Left renal cortex interstitium (tissue), 4 donors: ENCODE results near the gene GPC5. TPM values are rescaled to one million over a fixed set of nuclear protein-coding genes. Genes with fewer than 3 reads are reported as not detected.

Experiments
- DNase-seq, 4 donors: peaks; one replicate each; pipeline ENCODE4 v3.0.0-alpha.2; 2013; ENCODE audit warnings: low read depth in 4 of 4, low spot score in 2 of 4, missing footprints in 1 of 4
- polyA plus RNA-seq, 4 donors: library from polyadenylated mRNA; unstranded; fragments of 120-200 nt; gene quantifications; one replicate each; pipeline ENCODE4 v1.2.1, GENCODE V29; 2013; ENCODE audit not compliant: insufficient read length in 4 of 4

GPC5 gene
- polyA plus RNA-seq, 4 donors, result 3.1 to 8.6 (median 3.8) TPM

DNA sequence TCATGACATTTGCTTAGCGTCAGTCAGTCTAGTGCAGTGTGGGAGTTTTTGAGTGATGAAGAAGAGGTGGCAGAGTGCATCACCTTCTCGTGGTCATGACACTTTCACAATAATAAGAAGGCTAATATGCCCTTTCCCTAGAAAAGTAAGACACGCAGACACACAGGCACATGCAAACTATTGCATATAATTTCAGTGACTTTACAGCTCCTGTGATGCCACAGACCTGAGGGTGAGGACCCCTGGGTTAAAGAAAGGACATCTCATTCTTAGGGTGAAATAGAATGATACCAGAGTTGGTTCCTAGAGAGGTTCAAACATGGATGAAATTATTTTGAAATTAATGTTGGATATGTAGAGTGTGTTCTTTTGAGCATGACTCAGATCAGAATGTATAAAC is 300.3 kb downstream of the GPC5 start:
- no peak for DNase-seq

DNA sequence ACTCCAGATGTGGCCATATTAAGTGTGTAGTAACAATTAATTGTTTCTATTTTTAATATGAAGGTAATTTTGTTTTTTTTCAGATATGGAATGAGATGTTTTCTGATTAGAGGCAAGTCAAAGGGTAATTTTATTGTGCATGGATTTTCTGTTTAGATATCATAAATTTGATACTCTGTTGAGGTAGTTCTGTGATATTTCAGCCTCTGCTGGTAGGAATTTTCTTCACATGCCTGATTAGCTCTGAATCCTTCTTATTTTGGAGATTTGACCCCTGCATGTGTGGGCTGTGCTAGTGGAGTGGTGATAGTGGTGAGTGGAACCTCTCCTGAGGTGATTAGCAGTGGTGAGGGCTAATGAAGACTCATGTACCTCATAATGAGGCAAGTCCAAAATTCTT is 301.4 kb downstream of the GPC5 start:
- DNase-seq, result no peak

DNA sequence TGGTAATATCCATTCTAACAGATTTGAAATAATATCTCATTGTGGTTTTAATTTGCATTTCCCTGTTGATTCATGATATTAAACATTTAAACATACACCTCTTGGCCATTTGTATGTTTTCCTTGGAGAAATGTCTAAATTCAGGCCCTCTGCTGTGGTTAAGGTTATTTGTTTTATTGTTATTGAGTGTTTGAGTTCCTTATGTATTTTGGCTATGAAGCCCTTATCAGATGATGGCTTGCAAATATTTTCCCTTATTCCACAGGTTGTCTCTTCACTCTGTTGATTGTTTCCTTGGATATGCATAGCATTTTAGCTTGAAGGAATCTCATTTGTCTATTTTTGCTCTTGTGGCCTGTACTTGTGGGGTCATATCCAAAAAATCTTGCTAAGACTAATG is 303.6 kb downstream of the GPC5 start:
- DNase-seq, result no peak

DNA sequence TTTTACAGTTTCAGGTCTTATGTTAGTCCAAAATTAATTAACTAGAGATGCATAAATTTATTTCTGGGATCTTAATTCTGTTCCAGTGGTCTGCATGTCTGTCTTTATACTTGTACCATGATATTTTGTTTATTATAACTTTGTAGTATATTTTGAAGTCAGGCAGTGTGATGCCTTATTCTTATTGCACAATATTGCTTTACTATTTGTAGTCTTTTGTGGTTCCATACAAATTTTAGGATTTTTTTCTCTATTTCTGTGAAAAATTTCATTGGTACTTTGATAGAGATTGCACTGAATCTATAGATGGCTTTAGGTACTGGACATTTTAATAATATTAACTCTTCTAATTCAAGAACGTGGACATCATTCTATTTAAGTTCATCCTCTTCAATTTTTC is 304.0 kb downstream of the GPC5 start:
- no peak for DNase-seq

DNA sequence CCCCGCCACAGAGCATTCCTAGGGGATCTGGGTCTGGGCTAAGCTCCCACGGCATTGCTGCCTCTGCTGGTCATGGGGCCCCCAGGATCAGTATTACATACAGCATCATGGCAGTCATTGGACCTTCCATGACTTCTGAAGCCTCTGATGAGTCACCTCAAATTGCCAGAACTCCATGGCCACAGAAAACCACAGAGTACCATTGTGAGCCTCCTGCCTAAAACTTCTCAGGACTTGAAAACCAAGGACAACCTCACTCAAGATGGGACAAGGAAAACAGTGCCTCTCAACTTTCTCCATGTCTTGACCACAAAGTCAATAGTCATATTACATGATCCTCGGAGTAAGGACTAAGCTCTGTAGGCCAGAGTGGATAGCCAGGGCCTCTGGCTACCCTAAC is 306.0 kb downstream of the GPC5 start:
- no peak for DNase-seq

DNA sequence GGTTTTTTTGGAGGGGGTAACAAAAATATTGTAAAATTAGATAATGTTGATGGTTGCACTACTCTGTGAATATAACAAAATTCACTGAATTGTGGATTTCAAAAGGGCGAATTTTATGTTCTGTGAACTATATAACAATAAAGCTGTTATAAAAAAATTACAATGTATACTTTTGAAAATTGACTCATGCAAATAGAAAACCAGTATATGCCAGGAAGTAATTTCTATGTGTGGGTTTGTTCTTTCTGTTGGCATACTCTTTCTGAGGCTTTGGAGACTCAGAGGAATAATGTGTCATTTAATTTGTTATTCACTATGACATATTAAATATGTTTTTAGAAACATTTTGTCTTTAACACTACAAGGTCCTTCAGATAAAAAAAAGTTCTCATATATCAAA is 310.1 kb downstream of the GPC5 start:
- no peak for DNase-seq

DNA sequence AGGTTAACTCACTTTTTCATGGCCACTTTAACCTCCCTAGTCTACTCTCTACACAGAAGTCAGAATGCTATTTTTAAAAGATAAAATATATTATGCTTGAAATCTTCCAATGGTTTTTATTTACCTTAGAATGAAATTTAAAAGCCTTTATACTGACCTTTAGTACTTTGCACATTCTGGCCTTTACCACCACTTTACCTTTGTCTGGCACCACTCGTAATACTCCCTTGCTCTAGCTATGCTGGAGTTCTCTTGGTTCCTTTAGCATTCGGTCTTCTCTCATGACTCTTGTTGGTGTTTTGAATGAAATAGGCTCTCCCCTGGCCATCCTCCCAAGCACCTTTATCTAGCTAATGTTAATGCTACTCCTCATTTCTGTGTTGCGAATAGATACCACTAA is 310.8 kb downstream of the GPC5 start:
- DNase-seq, result no peak

DNA sequence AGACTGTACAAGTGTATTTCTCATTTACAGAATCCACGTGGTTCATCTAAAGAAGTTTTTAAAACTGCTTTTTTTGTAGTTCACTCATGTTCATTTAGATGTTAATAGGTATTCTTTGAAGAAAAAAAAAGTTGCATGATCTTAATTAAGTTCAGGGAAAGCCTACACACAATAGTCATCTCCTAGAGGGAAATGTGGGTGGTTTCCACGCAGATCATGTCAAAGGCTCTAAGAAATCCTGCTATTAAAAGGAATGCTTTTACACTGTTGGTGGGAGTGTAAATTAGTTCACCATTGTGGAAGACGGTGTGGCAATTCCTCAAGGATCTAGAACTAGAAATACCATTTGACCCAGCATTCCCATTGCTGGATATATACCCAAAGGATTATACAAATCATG is 312.3 kb downstream of the GPC5 start:
- no peak for DNase-seq

DNA sequence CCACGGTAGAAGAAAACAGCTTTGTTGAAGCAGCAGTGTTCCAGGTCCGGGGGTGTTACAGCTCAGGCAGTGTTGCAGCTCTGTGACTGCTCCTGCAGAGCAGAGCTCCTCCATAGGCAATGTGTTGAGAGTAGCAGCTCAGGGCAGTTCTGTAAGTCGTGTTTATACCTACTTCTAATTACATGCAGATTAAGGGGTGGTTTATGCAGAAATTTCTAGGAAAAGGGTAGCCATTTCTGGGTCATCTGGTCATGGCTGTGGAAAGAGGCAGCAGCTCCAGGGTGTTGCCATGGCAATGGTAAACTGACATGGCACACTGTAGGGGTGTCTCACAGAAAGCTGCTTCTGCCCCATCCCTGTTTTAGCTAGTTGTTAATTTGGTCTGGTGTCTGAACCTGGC is 316.4 kb downstream of the GPC5 start:
- no peak for DNase-seq

DNA sequence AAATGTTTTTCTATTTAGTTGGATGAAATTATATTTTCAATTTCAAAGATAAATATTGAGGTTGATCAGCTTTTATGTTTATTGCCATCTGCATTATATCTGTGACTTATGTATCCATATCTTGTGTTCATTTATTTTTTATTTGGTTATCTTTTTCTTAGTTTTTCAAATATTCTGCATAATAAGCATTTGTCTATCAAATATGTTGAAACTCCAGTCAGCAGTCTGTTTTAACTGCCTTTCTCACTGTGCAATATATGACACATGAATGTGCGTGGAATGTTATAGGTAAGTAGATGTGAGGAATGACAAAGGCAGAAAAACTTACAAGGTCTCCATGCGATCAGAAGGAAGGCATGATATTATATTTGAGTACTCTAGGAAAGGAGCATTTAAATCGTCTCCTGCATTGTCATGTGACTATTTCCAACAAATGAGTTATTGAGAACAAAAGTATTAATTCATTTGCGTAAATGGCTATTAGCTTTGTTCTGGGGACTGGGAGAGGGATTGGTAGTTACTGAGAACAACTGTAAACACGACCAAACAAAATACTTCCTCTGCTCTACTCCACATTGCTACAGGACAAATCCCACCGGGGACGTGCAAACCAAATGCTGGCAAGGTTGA is 318.1 kb downstream of the GPC5 start:
- DNase-seq, result no peak

DNA sequence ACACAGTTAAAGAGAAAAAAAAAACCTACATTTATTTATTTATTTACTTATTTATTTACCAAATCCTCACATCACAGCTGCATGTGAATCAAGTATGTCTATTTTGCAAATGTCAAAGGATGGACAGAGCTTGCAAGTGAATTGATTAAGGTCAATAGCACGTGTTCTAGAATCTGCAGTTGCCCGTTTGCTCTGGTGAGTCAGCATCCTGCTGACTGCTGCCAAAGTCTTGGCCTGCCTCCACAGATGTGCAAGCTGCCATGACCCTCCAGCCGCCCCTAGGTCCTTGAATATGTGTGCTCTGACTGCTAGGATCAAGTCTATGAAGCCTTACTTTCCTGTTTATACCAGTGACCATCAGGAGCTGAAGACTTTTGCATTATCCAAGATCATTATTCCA is 320.6 kb downstream of the GPC5 start:
- DNase-seq, result no peak

DNA sequence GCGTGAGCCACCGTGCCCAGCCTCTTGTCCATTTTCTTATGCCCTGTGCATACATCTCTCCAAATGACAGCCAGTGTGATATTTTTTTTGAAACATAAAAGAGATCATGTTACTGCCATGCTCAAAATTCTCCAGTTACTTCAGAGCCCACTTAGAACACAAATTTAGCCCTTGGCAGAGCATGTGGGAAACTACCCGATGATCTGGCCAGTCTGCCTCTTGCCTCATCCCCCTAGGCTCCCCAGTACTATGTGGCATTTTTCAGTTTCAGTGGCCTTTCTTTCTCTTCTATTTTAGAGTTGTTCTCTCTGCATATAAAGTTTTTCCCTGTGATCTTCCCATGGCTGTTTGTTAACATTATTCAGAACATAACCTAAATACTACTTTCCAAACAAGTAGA is 323.0 kb downstream of the GPC5 start:
- no peak for DNase-seq

DNA sequence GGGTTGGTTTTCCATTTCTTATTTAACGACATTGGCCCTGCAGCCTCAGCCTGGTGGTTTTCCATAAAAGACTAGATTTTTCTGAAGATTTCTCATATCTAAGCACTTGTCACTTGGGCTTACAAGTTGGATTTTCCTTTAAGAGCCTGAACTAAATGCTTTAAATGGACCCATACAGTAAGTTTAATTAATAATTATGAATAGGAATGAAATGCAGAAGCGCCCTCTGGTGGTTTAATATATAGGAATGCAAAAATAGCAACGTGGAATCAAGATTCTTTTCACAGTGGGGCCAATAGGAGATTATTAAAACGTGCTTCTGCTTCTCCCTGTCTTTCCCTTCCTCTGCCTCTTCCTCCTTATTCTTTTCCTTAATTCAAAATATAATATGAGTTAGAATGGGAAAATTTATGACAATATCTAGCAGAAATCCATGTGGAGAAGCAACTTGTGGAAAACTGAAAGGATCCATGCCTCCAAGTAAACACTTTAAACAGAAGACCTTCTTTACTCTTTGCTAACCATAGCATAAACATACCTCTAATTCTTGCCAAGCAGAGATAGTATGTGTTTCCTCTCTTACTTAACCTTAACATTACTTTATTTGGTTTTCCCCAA is 324.0 kb downstream of the GPC5 start:
- no peak for DNase-seq

DNA sequence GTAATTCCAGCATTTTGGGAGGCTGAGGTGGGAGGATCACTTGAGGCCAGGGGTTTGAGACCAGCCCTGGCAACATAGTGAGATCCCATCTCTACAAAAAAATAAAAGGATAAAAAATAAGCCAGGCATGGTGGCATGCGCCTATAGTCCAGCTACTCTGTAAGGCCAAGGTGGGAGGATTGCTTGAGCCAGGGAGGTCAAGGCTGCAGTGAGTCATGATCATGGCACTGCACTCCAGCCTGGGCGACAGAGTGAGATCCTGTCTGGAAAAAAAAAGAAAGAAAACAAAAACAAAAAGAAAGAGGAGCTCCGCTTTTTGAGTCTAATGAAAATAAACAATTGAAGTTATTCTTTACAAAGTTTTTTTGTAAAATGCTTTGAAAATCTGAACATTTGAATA is 326.2 kb downstream of the GPC5 start:
- DNase-seq, result no peak

DNA sequence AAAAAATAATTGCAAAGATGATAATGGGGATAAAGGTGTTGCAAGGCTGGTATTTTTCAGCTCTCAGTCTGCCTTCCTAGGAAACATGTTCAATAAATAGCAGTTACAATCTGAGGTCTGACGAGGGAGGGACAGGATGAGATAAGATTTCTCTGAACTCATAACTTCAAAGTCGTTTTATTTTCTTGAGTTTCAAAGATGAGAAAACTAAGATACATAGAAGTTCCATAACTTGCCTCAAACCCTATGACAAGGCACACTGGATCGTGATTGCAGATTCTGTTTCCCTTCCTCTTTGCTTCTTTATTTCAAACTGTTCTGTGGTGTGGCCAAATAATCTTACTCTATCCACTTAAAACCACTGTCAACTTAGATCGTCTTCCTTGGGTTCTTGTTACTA is 327.2 kb downstream of the GPC5 start:
- DNase-seq, result no peak

DNA sequence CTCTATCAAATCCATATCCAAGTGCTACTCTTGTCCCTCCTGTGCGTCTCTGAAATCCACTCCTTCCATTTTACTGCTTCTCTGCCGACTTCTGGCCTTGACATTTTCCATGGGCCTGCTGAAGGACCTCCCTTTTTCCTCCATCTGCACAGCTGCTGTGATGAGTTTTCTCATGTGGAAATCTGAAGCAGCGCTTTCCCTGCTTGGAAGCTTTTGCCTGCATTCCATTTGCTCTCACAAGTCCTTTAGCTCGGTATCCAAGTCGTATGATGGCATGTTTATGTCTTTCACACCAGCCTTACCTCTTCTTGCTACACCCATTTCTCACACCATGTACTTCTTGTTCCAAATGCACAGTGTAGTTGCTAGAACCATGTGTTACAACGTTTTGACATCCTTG is 328.2 kb downstream of the GPC5 start:
- no peak for DNase-seq

DNA sequence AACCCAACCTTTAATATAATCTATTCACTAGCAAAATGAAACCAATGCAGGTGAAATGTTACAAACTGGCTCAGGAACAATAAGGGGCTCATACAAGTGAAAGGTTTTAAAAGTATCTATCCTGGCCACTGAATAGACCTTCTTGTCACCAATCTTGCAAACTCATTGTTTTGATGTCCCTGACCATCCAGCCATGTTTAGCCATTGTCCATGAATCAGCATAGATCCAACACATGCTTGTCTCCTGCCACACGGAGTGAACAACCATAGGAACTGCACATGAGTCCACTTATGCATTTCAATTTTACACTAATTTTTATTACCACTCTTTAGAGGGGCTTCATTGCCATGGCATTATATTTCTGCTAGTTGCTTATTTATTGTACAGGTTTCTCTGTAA is 331.4 kb downstream of the GPC5 start:
- no peak for DNase-seq

DNA sequence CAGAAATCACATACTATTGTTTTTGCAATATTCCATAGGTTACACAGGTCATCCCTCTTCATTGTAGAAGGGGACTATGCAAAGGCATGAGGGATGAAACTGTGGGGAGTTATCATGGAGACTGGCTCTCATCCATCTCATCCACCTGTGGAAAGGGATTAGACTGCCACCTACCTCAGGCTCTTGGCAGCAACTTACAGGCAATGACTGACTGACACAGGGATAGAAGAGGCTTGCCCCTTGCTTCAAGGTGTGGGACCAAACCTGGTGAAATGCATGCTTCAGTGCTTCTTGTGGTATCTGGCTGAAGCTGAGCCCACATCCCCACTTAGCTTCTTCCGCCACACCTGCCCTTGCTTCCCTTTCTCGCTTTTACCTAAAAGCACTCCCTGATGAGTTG is 341.3 kb downstream of the GPC5 start:
- DNase-seq, result no peak

DNA sequence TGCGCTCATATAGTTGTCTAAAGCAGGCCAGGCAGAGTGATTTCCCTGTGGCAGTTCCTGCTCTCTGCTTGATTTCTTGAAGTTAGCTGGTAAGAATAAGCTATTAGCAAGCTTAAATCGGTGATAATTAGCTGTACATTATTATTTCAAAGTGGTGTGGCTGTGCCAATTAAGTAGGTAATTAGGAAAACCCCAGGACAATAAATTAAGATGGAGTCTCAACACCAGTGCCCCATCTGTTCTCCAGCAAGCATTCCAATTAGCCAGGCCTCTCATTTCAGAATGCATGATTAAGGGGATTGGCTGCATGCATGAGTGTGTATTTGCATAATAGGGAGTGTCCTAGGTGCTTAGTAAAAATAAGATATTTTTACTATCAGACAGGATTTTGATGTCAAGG is 342.3 kb downstream of the GPC5 start:
- DNase-seq, result no peak

DNA sequence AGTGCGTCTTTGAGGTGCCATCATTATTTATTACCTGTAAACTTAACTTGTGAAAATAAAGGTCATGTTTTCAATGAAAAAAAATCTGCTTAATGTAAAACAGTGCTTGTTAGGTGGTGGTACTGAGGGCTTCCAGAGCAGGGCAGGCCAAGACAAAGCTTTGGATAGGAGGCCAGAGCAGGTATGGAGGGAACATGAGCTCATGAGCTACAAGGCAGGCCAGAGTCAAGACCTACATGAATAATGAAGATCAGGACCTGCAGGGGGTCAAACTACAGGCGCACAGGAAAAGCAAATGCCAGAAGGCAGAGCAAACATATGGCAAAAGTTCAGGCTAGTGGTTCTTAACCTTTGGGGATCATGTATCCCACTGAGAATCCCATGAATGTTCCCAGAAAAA is 343.5 kb downstream of the GPC5 start:
- no peak for DNase-seq

DNA sequence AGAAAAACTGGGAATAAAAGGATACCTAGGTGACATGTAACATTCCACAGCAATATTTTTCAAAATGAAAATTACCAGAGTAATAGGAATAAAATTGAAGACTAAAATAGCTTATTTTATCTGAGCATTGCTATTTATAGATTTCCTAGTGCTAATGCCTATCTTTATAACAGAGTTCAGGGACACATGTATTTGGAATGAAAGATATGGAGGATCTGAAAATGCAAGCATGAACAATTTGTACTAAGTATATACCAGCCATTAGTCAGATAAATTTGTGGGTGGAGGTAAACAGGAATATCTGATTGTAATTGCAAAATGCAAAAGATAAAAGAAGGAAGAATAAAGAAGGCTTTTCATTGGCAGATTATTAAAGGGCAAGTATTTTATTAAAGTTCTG is 345.9 kb downstream of the GPC5 start:
- no peak for DNase-seq

DNA sequence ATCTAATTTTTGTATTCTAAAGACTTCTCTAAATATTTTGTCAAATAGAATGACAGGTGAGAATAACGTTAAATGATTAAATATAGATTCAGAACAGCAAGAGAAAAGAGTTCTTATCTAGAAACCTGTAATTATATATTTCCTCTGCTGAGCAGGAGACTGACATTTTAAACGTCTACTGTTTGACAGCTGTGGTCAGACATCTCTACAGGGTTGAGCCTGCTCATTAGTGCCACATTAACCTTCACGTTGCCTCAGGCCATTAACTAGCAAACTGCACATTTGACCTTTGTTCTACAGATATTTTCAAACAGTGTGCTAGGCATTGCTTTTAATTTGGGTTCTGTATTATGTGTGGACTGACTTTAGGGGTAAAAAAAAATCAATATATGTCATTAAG is 347.5 kb downstream of the GPC5 start:
- DNase-seq, result no peak

DNA sequence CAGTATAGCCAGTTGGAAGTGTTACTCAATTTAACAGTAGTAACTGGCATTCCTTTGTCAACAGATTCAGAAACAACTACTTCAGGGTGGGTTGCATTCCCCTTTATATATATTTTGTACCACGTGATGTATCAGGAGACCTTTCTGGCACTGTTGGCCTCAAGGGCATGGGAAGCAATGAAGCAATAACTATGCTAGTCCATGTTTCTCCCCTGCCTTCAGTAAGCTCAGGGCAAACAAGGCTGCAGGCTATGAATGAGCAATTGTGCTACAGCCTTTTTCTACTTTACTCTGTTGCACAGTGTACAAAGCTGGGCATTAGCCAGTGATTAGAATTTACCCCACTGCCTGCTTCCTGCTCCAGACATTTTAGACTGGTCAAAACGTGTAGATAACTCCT is 348.8 kb downstream of the GPC5 start:
- no peak for DNase-seq
